HepG2 (cell line): ENCODE results near the gene WDR62.

ENCODE experiments used
- GTF2F1 ChIP-seq: fragments of 150-350 bp; IDR thresholded peaks from 2 replicates; pipeline ENCODE4 v1.6.1; 2014; ENCODE audit warnings: low read length
- POLR2A ChIP-seq, 2 experiments: IDR thresholded peaks; 2 replicates each; pipeline ENCODE4 v1.6.1; 2011; ENCODE audit warnings: low read depth in 2 of 2, low read length in 2 of 2, mild to moderate bottlenecking in 1 of 2, moderate library complexity in 1 of 2; ENCODE audit not compliant: insufficient read depth in 1 of 2
- RCOR2 ChIP-seq: IDR thresholded peaks from 2 replicates; pipeline ENCODE4 v1.6.1; 2016; ENCODE audit warnings: missing biosample characterization, missing genetic modification reagents
- TF ChIP-seq, protein P1 (sequence below): sonication (generic); formaldehyde crosslinking; IDR thresholded peaks from 2 replicates; pipeline ENCODE4 v1.4.0; 2020; ENCODE audit warnings: missing genetic modification reagents
- TF ChIP-seq, protein P2 (sequence below): sonication (generic); formaldehyde crosslinking; IDR thresholded peaks from 2 replicates; pipeline ENCODE4 v1.5.0; 2020; ENCODE audit warnings: mild to moderate bottlenecking, missing genetic modification reagents

DNA sequence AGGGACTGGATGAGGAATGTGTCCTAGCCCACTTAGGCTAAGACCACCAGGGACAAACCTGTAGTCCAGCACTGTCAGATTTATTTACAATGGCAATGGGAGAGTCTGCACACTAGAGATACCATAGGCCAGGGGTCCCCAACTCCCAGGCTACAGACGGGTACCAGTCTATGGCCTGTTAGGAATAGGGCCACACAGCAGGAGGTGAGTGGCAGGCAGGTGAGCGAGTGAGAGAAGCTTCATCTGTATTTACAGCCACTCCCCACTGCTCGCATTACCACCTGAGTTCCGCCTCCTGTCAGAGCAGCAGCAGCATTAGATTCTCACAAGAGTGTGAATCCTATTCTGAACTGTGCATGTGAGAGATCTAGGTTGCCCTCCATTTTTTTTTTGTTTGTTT, 3.1 kb upstream of the WDR62 start:
- TF ChIP-seq RCOR2 (CRISPR knock-in tag) (no peak), GTF2F1 (no peak), POLR2A (IDR thresholded peaks at IDR 0.05; ENCODE audit: insufficient read depth in 1 of 2, low read depth in 2 of 2, low read length in 2 of 2) (no peak)
- TF ChIP-seq, protein P1, sequence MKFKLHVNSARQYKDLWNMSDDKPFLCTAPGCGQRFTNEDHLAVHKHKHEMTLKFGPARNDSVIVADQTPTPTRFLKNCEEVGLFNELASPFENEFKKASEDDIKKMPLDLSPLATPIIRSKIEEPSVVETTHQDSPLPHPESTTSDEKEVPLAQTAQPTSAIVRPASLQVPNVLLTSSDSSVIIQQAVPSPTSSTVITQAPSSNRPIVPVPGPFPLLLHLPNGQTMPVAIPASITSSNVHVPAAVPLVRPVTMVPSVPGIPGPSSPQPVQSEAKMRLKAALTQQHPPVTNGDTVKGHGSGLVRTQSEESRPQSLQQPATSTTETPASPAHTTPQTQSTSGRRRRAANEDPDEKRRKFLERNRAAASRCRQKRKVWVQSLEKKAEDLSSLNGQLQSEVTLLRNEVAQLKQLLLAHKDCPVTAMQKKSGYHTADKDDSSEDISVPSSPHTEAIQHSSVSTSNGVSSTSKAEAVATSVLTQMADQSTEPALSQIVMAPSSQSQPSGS (CRISPR knock-in tag) = no peak
- TF ChIP-seq, protein P2, sequence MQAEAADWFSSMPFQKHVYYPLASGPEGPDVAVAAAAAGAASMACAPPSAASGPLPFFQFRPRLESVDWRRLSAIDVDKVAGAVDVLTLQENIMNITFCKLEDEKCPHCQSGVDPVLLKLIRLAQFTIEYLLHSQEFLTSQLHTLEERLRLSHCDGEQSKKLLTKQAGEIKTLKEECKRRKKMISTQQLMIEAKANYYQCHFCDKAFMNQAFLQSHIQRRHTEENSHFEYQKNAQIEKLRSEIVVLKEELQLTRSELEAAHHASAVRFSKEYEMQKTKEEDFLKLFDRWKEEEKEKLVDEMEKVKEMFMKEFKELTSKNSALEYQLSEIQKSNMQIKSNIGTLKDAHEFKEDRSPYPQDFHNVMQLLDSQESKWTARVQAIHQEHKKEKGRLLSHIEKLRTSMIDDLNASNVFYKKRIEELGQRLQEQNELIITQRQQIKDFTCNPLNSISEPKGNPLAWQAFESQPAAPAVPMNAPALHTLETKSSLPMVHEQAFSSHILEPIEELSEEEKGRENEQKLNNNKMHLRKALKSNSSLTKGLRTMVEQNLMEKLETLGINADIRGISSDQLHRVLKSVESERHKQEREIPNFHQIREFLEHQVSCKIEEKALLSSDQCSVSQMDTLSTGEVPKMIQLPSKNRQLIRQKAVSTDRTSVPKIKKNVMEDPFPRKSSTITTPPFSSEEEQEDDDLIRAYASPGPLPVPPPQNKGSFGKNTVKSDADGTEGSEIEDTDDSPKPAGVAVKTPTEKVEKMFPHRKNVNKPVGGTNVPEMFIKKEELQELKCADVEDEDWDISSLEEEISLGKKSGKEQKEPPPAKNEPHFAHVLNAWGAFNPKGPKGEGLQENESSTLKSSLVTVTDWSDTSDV = no peak
